SK-N-MC (cell line): Measurements from ENCODE around the gene CHSY1.

Source experiments
- EZH2 ChIP-seq: fragments of 200-600 bp; sonication (generic); IDR thresholded peaks from one replicate; pipeline ENCODE4 v1.6.1; 2017; ENCODE audit warnings: antibody characterized with exemption
- POLR2AphosphoS5 ChIP-seq: IDR thresholded peaks from 2 replicates; pipeline ENCODE4 v1.6.1; 2012; ENCODE audit warnings: mild to moderate bottlenecking, low read depth, low read length, borderline replicate concordance

- TF ChIP-seq EZH2: no peak
- no peak for TF ChIP-seq POLR2AphosphoS5
These were observed 4.9 kb upstream of the CHSY1 start for GRCh38 chr15:101256757-101257156.
